Measurements from ENCODE around the gene FRMD8.

DNA sequence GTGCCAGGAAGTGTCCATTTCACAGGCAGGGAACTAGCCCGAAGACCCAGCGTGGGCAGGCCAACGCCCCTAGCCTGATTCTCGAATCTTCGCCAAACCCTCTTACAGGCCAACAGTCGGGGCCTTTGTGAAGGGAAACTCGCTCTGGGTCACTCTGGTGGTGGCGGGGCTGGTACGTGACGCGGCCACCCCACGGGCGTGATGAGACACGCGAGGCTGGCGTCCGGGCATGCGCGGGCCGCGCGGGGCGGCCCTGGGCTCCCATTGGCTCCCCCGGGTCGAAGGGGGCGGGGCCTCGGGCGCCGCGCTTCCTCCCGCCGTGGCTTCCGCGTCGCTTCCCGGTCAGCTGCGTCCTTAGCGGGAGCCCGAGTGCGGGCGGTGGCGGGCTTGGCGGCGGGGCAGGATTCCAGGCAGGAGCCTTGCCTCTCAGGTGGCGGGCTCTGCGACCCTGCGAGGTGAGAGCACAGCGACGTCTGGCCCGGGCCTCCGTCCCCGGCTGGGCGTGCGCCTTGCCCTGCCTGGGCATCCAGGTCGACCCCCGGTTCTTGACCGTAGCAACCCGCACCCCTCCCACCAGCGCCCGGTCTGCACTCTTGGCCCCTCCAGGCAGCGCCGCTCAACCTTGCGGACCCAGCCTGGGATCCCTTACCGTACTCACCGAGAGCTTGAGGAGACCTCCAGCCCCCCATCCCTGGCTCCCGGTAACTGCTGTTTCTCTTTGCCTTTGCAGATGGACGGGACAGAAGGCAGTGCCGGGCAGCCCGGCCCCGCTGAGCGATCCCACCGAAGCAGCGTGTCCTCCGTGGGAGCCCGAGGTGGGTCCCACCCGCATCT is at the start of gene FRMD8:
- TF ChIP-seq CTCF (IDR thresholded peaks at IDR 0.05) (peak in 1 of 4 experiments; percentile 19), EP300 (IDR thresholded peaks at IDR 0.05) (no peak), POLR2AphosphoS5 (IDR thresholded peaks at IDR 0.05) (peak; percentile 97)
